Trophoblast cell (in vitro differentiated cells and primary cell): Measurements from ENCODE around the gene COA1.
A peak's percentile ranks its signal among the peaks of the same experiment; 100 is the strongest.

Experiments
- DNase-seq, 2 donors: peaks; one replicate each; pipeline ENCODE4 v3.0.0-alpha.2; 2016
- H2AFZ ChIP-seq: 2 replicates; pipeline ENCODE4 v1.6.1; 2013; ENCODE audit warnings: low read length, moderate library complexity, mild to moderate bottlenecking; ENCODE audit not compliant: insufficient read depth, poor library complexity
- H2AK5ac ChIP-seq: 2 replicates; pipeline ENCODE4 v1.6.1; 2013; ENCODE audit warnings: mild to moderate bottlenecking, low read length
- H2BK120ac ChIP-seq: 2 replicates; pipeline ENCODE4 v1.6.1; 2013; ENCODE audit warnings: low read length, mild to moderate bottlenecking, moderate library complexity; ENCODE audit not compliant: insufficient read depth, poor library complexity
- H2BK12ac ChIP-seq: 2 replicates; pipeline ENCODE4 v1.6.1; 2013; ENCODE audit warnings: mild to moderate bottlenecking, low read length, moderate library complexity
- H2BK5ac ChIP-seq: 2 replicates; pipeline ENCODE4 v1.6.1; 2013; ENCODE audit warnings: low read length, low read depth, moderate library complexity, mild to moderate bottlenecking; ENCODE audit not compliant: poor library complexity
- H3K14ac ChIP-seq: 2 replicates; pipeline ENCODE4 v1.6.1; 2013; ENCODE audit warnings: mild to moderate bottlenecking, low read length
- H3K18ac ChIP-seq: 2 replicates; pipeline ENCODE4 v1.6.1; 2013; ENCODE audit warnings: mild to moderate bottlenecking, low read length
- H3K23ac ChIP-seq: 2 replicates; pipeline ENCODE4 v1.6.1; 2013; ENCODE audit warnings: low read length
- H3K27ac ChIP-seq: 2 replicates; pipeline ENCODE4 v1.5.1; 2013; ENCODE audit warnings: low read depth, mild to moderate bottlenecking, inconsistent platforms, low read length, moderate library complexity
- H3K27me3 ChIP-seq: 2 replicates; pipeline ENCODE4 v1.6.1; 2013; ENCODE audit warnings: inconsistent platforms, mild to moderate bottlenecking, low read length, moderate library complexity; ENCODE audit not compliant: insufficient read depth
- H3K36me3 ChIP-seq, 2 experiments: 1 replicate in 1 of 2; 2 replicates in 1 of 2; pipeline ENCODE4 v1.6.1; 2013; ENCODE audit warnings: low read length in 2 of 2, mild to moderate bottlenecking in 2 of 2, moderate library complexity in 1 of 2; ENCODE audit not compliant: insufficient read depth in 2 of 2, control insufficient read depth in 1 of 2
- H3K4ac ChIP-seq: 2 replicates; pipeline ENCODE4 v1.6.1; 2013; ENCODE audit warnings: low read depth, mild to moderate bottlenecking, low read length, moderate library complexity
- H3K4me1 ChIP-seq, 2 experiments: 1 replicate in 1 of 2; 2 replicates in 1 of 2; pipeline ENCODE4 v1.6.1; 2013; ENCODE audit warnings: low read length in 2 of 2, mild to moderate bottlenecking in 2 of 2, moderate library complexity in 1 of 2; ENCODE audit not compliant: insufficient read depth in 2 of 2, control insufficient read depth in 1 of 2
- H3K4me2 ChIP-seq: 2 replicates; pipeline ENCODE4 v1.6.1; 2013; ENCODE audit warnings: inconsistent platforms, mild to moderate bottlenecking, low read length, moderate library complexity
- H3K4me3 ChIP-seq: 2 replicates; pipeline ENCODE4 v1.5.1; 2013; ENCODE audit warnings: mild to moderate bottlenecking, low read depth, low read length, inconsistent platforms
- H3K79me1 ChIP-seq: one replicate; pipeline ENCODE4 v1.6.1; 2013; ENCODE audit warnings: low read length
- H3K79me2 ChIP-seq: 2 replicates; pipeline ENCODE4 v1.6.1; 2013; ENCODE audit warnings: low read length, mild to moderate bottlenecking; ENCODE audit not compliant: control insufficient read depth, insufficient read depth, poor library complexity
- H3K9ac ChIP-seq: 2 replicates; pipeline ENCODE4 v1.6.1; 2013; ENCODE audit warnings: mild to moderate bottlenecking, low read length
- H3K9me3 ChIP-seq: 2 replicates; pipeline ENCODE4 v1.6.1; 2013; ENCODE audit warnings: low read depth, mild to moderate bottlenecking, control low read depth, inconsistent platforms, low read length; ENCODE audit not compliant: insufficient read depth
- H4K12ac ChIP-seq: 2 replicates; pipeline ENCODE4 v1.6.1; 2013; ENCODE audit warnings: low read depth, mild to moderate bottlenecking, low read length, moderate library complexity
- H4K8ac ChIP-seq: 2 replicates; pipeline ENCODE4 v1.6.1; 2013; ENCODE audit warnings: low read depth, mild to moderate bottlenecking, low read length, moderate library complexity
- H4K91ac ChIP-seq: one replicate; pipeline ENCODE4 v1.6.1; 2013; ENCODE audit warnings: low read depth, mild to moderate bottlenecking, low read length, moderate library complexity
- WGBS: extraction: QIAGEN DNeasy Blood & Tissue Kit; methylation state at CpG from one replicate; pipeline ENCODE4 v1.1.7; 2013; ENCODE audit warnings: missing lambda C conversion rate; ENCODE audit not compliant: insufficient read length, insufficient coverage; ENCODE audit errors: extremely low coverage; 5-methylcytosine and 5-hydroxymethylcytosine counted together

COA1 gene

DNA sequence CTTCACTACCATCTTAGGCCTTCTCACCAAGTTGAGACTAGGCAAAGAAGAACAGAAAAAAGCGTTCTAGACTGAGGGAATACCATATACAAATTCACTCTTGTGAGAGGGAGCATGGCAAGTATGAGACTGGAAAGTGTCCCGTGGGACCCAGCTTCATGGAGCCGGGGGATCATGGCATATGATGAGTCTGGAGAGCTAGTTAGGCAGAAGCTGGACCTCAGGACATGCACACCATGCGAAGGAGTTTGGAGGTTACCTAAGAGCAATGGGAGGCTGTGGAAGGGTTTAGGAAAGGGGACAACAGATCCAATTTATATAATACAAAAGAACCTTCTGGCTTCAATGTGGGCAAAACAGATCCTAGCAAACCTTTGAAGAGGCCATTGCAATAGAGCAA is 112.3 kb downstream of the COA1 start:
- H3K79me2 ChIP-seq: no peaks in the 10 kb centered on the region
- H3K23ac ChIP-seq: no peak overlapping the region
- H2AK5ac ChIP-seq: no peak overlapping the region
- H2BK120ac ChIP-seq: no peak overlapping the region
- DNase-seq: no peak
- H2BK5ac ChIP-seq: no peak overlapping the region
- no peak overlapping the region for H2BK12ac ChIP-seq
- no peak overlapping the region for H4K8ac ChIP-seq
- no peak overlapping the region for H3K9ac ChIP-seq
- no peak overlapping the region for H3K14ac ChIP-seq
- no peak overlapping the region for H3K4me3 ChIP-seq
- no peak overlapping the region for H3K27ac ChIP-seq
- H3K4ac ChIP-seq: no peak overlapping the region
- H4K91ac ChIP-seq: no peak overlapping the region
- H3K27me3 ChIP-seq: no peaks in the 10 kb centered on the region
- H3K36me3 ChIP-seq: peaks cover 2% of the 10 kb centered on the region in 2 experiments
- H3K4me1 ChIP-seq: peaks cover 2 to 5% of the 10 kb centered on the region in 2 experiments
- no peaks in the 10 kb centered on the region for H3K9me3 ChIP-seq
- no peak overlapping the region for H3K4me2 ChIP-seq
- H4K12ac ChIP-seq: no peak overlapping the region
- WGBS: no CpG with 5 or more reads among the region's 4 CpGs
- no peak overlapping the region for H2AFZ ChIP-seq
- H3K79me1 ChIP-seq: no peaks in the 10 kb centered on the region
- no peak overlapping the region for H3K18ac ChIP-seq

DNA sequence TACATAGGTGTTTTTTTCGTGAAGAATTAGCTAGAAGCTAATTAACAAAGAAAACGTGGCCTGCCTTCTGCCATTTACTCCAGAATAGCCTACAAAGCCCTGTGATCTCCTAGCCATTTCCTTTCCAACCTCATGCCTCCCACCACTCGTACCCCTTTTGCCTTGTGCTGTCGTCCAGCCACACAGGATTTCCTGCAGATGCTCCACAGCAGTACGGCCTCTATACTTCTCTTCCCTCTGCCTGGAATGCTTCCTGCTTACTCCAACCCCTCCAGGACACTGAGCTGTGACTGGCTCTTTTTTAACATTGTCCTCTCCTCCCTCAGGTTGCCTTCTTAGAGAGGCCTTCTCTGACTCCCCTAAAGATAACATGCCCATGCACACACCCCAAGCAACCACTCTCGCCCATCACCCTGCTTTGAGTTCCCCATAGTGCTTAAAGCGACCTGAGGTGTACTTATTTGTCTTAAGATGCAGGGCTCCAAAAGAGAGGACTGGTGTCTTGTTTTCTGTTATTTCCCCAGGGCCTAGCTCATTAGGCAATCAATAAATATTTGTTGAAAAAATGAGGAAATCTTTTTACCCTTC is 113.7 kb downstream of the COA1 start:
- H3K9me3 ChIP-seq: no peaks in the 10 kb centered on the region
- H3K4me1 ChIP-seq: peaks cover under 1 to 4% of the 10 kb centered on the region in 2 experiments
- H3K14ac ChIP-seq: no peak overlapping the region
- no peak overlapping the region for H4K12ac ChIP-seq
- no peak overlapping the region for H2BK120ac ChIP-seq
- no peak overlapping the region for H2AK5ac ChIP-seq
- no peak overlapping the region for H2BK5ac ChIP-seq
- no peaks in the 10 kb centered on the region for H3K79me2 ChIP-seq
- no CpG with 5 or more reads among the region's 7 CpGs for WGBS
- no peak overlapping the region for H3K4ac ChIP-seq
- no peak overlapping the region for H3K23ac ChIP-seq
- H3K4me3 ChIP-seq: no peak overlapping the region
- H3K79me1 ChIP-seq: no peaks in the 10 kb centered on the region
- H2BK12ac ChIP-seq: no peak overlapping the region
- no peak overlapping the region for H3K27ac ChIP-seq
- no peaks in the 10 kb centered on the region for H3K27me3 ChIP-seq
- H3K18ac ChIP-seq: no peak overlapping the region
- no peak overlapping the region for H4K8ac ChIP-seq
- H3K9ac ChIP-seq: no peak overlapping the region
- H3K4me2 ChIP-seq: no peak overlapping the region
- H3K36me3 ChIP-seq: peaks cover under 1% of the 10 kb centered on the region in 2 experiments
- no peak overlapping the region for H4K91ac ChIP-seq
- peak in 1 of 2 donors; percentile 10 for DNase-seq
- H2AFZ ChIP-seq: no peak overlapping the region

GRCh38 chr7:43612599-43613589 is 116.4 kb downstream of the COA1 start:
- Histone ChIP-seq H3K79me1 (no peaks in the 10 kb centered on the region), H3K79me2 (no peaks in the 10 kb centered on the region), H3K4me3 (no peak overlapping the region), H3K36me3 (peaks cover 0 to 3% of the 10 kb centered on the region in 2 experiments), H4K91ac (no peak overlapping the region), H4K12ac (no peak overlapping the region), H3K4me1 (peaks cover 0 to 3% of the 10 kb centered on the region in 2 experiments), H3K27me3 (no peaks in the 10 kb centered on the region), H3K4ac (no peak overlapping the region), H3K18ac (no peak overlapping the region), H3K14ac (no peak overlapping the region), H2BK120ac (no peak overlapping the region), H2BK5ac (no peak overlapping the region), H3K9me3 (no peaks in the 10 kb centered on the region), H4K8ac (no peak overlapping the region), H3K27ac (no peak overlapping the region), H3K4me2 (no peak overlapping the region), H2BK12ac (no peak overlapping the region), H3K23ac (no peak overlapping the region), H2AFZ (no peak overlapping the region), H2AK5ac (no peak overlapping the region), H3K9ac (no peak overlapping the region)
- no peak for DNase-seq
- no CpG with 5 or more reads among the region's 3 CpGs for WGBS

- Histone ChIP-seq H3K79me1 (no peaks in the 10 kb centered on the region), H3K36me3 (peaks cover 0 to 3% of the 10 kb centered on the region in 2 experiments), H3K4me2 (no peak overlapping the region), H3K79me2 (no peaks in the 10 kb centered on the region), H4K8ac (no peak overlapping the region), H3K14ac (no peak overlapping the region), H3K4me3 (no peak overlapping the region), H3K4ac (no peak overlapping the region), H4K12ac (no peak overlapping the region), H2BK120ac (no peak overlapping the region), H2BK12ac (no peak overlapping the region), H3K23ac (no peak overlapping the region), H3K4me1 (peaks cover 0 to 3% of the 10 kb centered on the region in 2 experiments), H2AK5ac (no peak overlapping the region), H2BK5ac (no peak overlapping the region), H4K91ac (no peak overlapping the region), H3K27ac (no peak overlapping the region), H2AFZ (no peak overlapping the region), H3K18ac (no peak overlapping the region), H3K9me3 (no peaks in the 10 kb centered on the region), H3K27me3 (no peaks in the 10 kb centered on the region), H3K9ac (no peak overlapping the region)
- no CpG with 5 or more reads among the region's 5 CpGs for WGBS
- peak in 1 of 2 donors; percentile 44 for DNase-seq
These were observed 117.2 kb downstream of the COA1 start for GRCh38 chr7:43612128-43612527.
